GM13977 (cell line): ENCODE measurements around the gene TNK2.
"Not testable (repeated sequence)": the region's sequence is repeated elsewhere in the genome, so short reads cannot be mapped to it uniquely, and the experiment has no call there.

ENCODE experiments used
- DNase-seq: peaks from one replicate; pipeline ENCODE4 v3.0.0; 2012; ENCODE audit warnings: low spot score
- CTCF ChIP-seq: IDR thresholded peaks from 2 replicates; pipeline ENCODE4 v1.5.1; 2012; ENCODE audit warnings: mild to moderate bottlenecking, control low read depth; ENCODE audit not compliant: insufficient read depth; ENCODE audit errors: extremely low read depth, missing control alignments
- in situ Hi-C: fragments of 300-500 bp; cut with MboI; formaldehyde crosslinking; loops from one replicate; pipeline ENCODE4 v1.12.0; 2022; ENCODE audit warnings: low sequenced_read_pairs, low pct_unique_long_range_greater_than_20kb, mixed read lengths, inconsistent platforms; ENCODE audit not compliant: unreplicated experiment

TNK2 gene

GRCh38 chr3:195818301-195818700, 90.0 kb downstream of the TNK2 start:
- no peak for DNase-seq
- in situ Hi-C loops, result no loop called here
- TF ChIP-seq CTCF, result no peak

- DNase-seq, result no peak
- in situ Hi-C loops, result no loop called here
- no peak for TF ChIP-seq CTCF
Observed at GRCh38 chr3:195817578-195818135, 90.7 kb downstream of the TNK2 start.

GRCh38 chr3:195816276-195816913, 92.0 kb downstream of the TNK2 start:
- in situ Hi-C loops, DNase-seq: not testable (repeated sequence)

- no peak for DNase-seq
- TF ChIP-seq CTCF, result no peak
- in situ Hi-C loops, result no loop called here
Observed at GRCh38 chr3:195815169-195815771, 93.1 kb downstream of the TNK2 start.

- TF ChIP-seq CTCF, result no peak
- in situ Hi-C loops, result no loop called here
- no peak for DNase-seq
Observed at GRCh38 chr3:195813916-195814640, 94.3 kb downstream of the TNK2 start.
